H1 (cell line): Measurements from ENCODE around the gene SRD5A3. TPM values are rescaled to one million over a fixed set of nuclear protein-coding genes. Genes with fewer than 3 reads are reported as not detected.

Experiments used
- CBX5 ChIP-seq: fragments of 300-800, 300-1000 bp; sonication (generic); IDR thresholded peaks from 2 replicates; pipeline ENCODE4 v1.7.1; 2016; ENCODE audit warnings: antibody characterized with exemption, low read length, low read depth
- CBX8 ChIP-seq: fragments of 300-800, 300-1000 bp; sonication (generic); IDR thresholded peaks from 2 replicates; pipeline ENCODE4 v1.7.1; 2016; ENCODE audit warnings: low read depth, low read length, borderline replicate concordance
- CEBPB ChIP-seq: IDR thresholded peaks from 2 replicates; pipeline ENCODE4 v1.6.1; 2012; ENCODE audit warnings: low read depth, low read length
- CHD1 ChIP-seq: IDR thresholded peaks from 2 replicates; pipeline ENCODE4 v1.6.1; 2012; ENCODE audit warnings: low read depth, low read length, improper control_type of control experiment
- FOSL1 ChIP-seq: IDR thresholded peaks from 2 replicates; pipeline ENCODE4 v1.6.1; 2011; ENCODE audit warnings: mild to moderate bottlenecking, low read depth, low read length, moderate library complexity; ENCODE audit not compliant: insufficient read depth
- MAFK ChIP-seq: IDR thresholded peaks from 2 replicates; pipeline ENCODE4 v1.6.1; 2012; ENCODE audit warnings: low read depth, mild to moderate bottlenecking, improper control_type of control experiment, low read length
- SP1 ChIP-seq: IDR thresholded peaks from 2 replicates; pipeline ENCODE4 v1.6.1; 2011; ENCODE audit warnings: low read depth, low read length
- SP4 ChIP-seq: IDR thresholded peaks from 2 replicates; pipeline ENCODE4 v1.6.1; 2012; ENCODE audit warnings: low read length, inconsistent platforms
- USF2 ChIP-seq: IDR thresholded peaks from 2 replicates; pipeline ENCODE4 v1.6.1; 2011; ENCODE audit warnings: low read length, improper control_type of control experiment
- polyA plus RNA-seq, 7 experiments: library from polyadenylated mRNA; depleted of rRNA in 3 of 7; stranded (reverse) in 5 of 7; unstranded in 2 of 7; fragments of >200 nt in 5 of 7; fragments of 200-250 nt in 2 of 7; gene quantifications; 1 replicate in 5 of 7; 2 replicates in 1 of 7; 4 replicates in 1 of 7; pipeline versions ENCODE4 v1.2.1 to v1.2.3, GENCODE V29; 2011 to 2013; ENCODE audit warnings: missing spikeins in 2 of 7, mixed read lengths in 2 of 7
- total RNA-seq: library from RNA; stranded (reverse); fragmentation: NEBNext Ultra II Directional; extraction: Animal tissue kit (Norgen Biotek cat#: 25700); gene quantifications from 2 replicates; pipeline ENCODE4 v1.2.1, GENCODE V29; 2021

Gene SRD5A3
- total and polyA plus RNA-seq, 2 of the 8 experiments (the other 6 are each of a cell fraction or from before 2014, with no cell fraction given) = 19.6 to 34.6 TPM

- TF ChIP-seq USF2 (no peak), CHD1 (no peak), SP4 (no peak), CEBPB (no peak), FOSL1 (no peak), CBX5 (no peak), CBX8 (no peak), SP1 (no peak), MAFK (no peak)
Observed at GRCh38 chr4:55330241-55330640, 15.8 kb upstream of the SRD5A3 start (continued).
